Activated T-cell treated with anti-CD3 and anti-CD28 coated beads, Interleukin-2, amount 50 U/mL, for 24 hours (primary cell): Measurements from ENCODE around the gene VPS37C.
A peak's percentile ranks its signal among the peaks of the same experiment; 100 is the strongest.
"Not testable (repeated sequence)": the region's sequence is repeated elsewhere in the genome, so short reads cannot be mapped to it uniquely, and the experiment has no call there.

Experiments used
- DNase-seq: peaks from one replicate; pipeline ENCODE4 v3.0.0-alpha.2; 2020
- H3K27ac Mint-ChIP-seq: 2 replicates; pipeline ENCODE4 v1.8.0; 2020; ENCODE audit warnings: mild to moderate bottlenecking, mixed read lengths
- H3K27me3 Mint-ChIP-seq: 2 replicates; pipeline ENCODE4 v1.8.0; 2020; ENCODE audit warnings: mixed read lengths
- H3K36me3 Mint-ChIP-seq: 2 replicates; pipeline ENCODE4 v1.8.0; 2020; ENCODE audit warnings: low read depth, mixed read lengths
- H3K4me1 Mint-ChIP-seq: 2 replicates; pipeline ENCODE4 v1.8.0; 2020; ENCODE audit warnings: low read depth, mixed read lengths
- H3K4me3 Mint-ChIP-seq: 2 replicates; pipeline ENCODE4 v1.8.0; 2020; ENCODE audit warnings: mild to moderate bottlenecking, moderate library complexity, mixed read lengths
- H3K9me3 Mint-ChIP-seq: 2 replicates; pipeline ENCODE4 v1.8.0; 2020; ENCODE audit warnings: mixed read lengths

Gene VPS37C

GRCh38 chr11:61189933-61190332 lies 28.7 kb upstream of the VPS37C start:
- Mint-ChIP-seq H3K4me3 (no peak overlapping the region), H3K4me1 (peaks cover 3% of the 10 kb centered on the region), H3K9me3 (no peaks in the 10 kb centered on the region), H3K27ac (no peak overlapping the region), H3K36me3 (no peaks in the 10 kb centered on the region), H3K27me3 (peaks cover 5% of the 10 kb centered on the region)
- DNase-seq: no peak

- Mint-ChIP-seq H3K36me3 (no peaks in the 10 kb centered on the region), H3K4me3 (no peak overlapping the region), H3K4me1 (peaks cover 3% of the 10 kb centered on the region), H3K27ac (no peak overlapping the region), H3K27me3 (no peaks in the 10 kb centered on the region), H3K9me3 (no peaks in the 10 kb centered on the region)
- peak; percentile 83 for DNase-seq
These were observed 26.4 kb upstream of the VPS37C start for GRCh38 chr11:61187505-61188130.

GRCh38 chr11:61186504-61186903 lies 25.3 kb upstream of the VPS37C start:
- Mint-ChIP-seq H3K27me3 (no peaks in the 10 kb centered on the region), H3K27ac (no peak overlapping the region), H3K4me3 (no peak overlapping the region), H3K9me3 (no peaks in the 10 kb centered on the region), H3K36me3 (no peaks in the 10 kb centered on the region), H3K4me1 (peaks cover 3% of the 10 kb centered on the region)
- DNase-seq: no peak

- no peak overlapping the region for H3K4me3 Mint-ChIP-seq
- no peaks in the 10 kb centered on the region for H3K9me3 Mint-ChIP-seq
- no peaks in the 10 kb centered on the region for H3K36me3 Mint-ChIP-seq
- no peak overlapping the region for H3K27ac Mint-ChIP-seq
- H3K4me1 Mint-ChIP-seq: peaks cover 3% of the 10 kb centered on the region
- no peaks in the 10 kb centered on the region for H3K27me3 Mint-ChIP-seq
- DNase-seq: no peak
These were observed 22.4 kb upstream of the VPS37C start for GRCh38 chr11:61183645-61184044.

GRCh38 chr11:61181489-61181888 lies 20.3 kb upstream of the VPS37C start:
- no peak for DNase-seq
- no peak overlapping the region for H3K27ac Mint-ChIP-seq
- no peak overlapping the region for H3K4me3 Mint-ChIP-seq
- no peaks in the 10 kb centered on the region for H3K36me3 Mint-ChIP-seq
- H3K27me3 Mint-ChIP-seq: no peaks in the 10 kb centered on the region
- H3K9me3 Mint-ChIP-seq: no peaks in the 10 kb centered on the region
- no peaks in the 10 kb centered on the region for H3K4me1 Mint-ChIP-seq

DNA sequence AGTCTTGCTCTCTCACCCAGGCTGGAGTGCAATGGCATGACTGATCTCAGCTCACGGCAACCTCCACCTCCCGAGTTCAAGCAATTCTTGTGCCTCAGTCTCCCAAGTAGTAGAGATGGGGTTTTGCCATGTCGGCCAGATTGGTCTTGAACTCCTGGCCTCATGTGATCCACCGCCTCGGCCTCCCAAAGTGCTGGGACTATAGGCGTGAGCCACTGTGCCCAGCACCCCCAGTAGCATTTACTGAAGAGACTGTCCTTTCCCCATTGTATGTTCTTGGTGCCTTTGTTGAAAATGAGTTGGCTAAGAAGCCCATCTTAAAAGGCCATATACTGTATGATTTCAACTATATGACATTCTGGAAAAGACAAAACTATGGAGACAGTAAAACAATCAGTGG lies 19.0 kb upstream of the VPS37C start:
- not testable (repeated sequence) for H3K9me3 Mint-ChIP-seq, H3K27me3 Mint-ChIP-seq, H3K27ac Mint-ChIP-seq, H3K36me3 Mint-ChIP-seq, H3K4me1 Mint-ChIP-seq, DNase-seq, H3K4me3 Mint-ChIP-seq

DNA sequence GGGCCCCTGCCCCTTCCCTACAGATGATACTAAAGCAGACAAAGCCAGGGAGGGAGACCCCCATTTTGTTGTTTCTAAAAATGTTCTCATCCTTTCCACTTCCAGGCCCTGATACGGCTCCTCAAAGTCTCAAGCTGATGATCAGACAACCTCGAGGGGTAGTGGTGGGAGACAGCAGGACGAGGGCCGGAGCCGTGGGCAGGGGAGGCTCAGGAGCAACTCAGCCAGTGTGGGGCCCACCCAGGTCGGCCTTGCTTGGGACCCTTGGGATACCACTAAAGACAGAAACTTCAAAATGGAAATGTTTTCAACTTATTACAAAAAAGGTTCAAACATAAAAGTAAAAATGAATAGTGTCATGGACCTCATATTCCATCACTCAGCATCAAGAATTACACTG lies 15.2 kb upstream of the VPS37C start:
- Mint-ChIP-seq H3K36me3 (no peaks in the 10 kb centered on the region), H3K9me3 (no peaks in the 10 kb centered on the region), H3K27me3 (no peaks in the 10 kb centered on the region), H3K4me3 (no peak overlapping the region), H3K27ac (no peak overlapping the region), H3K4me1 (peaks cover 13% of the 10 kb centered on the region)
- no peak for DNase-seq

- H3K27me3 Mint-ChIP-seq: no peaks in the 10 kb centered on the region
- no peaks in the 10 kb centered on the region for H3K36me3 Mint-ChIP-seq
- H3K4me1 Mint-ChIP-seq: peaks cover 13% of the 10 kb centered on the region
- no peak overlapping the region for H3K27ac Mint-ChIP-seq
- DNase-seq: no peak
- no peak overlapping the region for H3K4me3 Mint-ChIP-seq
- H3K9me3 Mint-ChIP-seq: no peaks in the 10 kb centered on the region
These were observed 13.7 kb upstream of the VPS37C start for GRCh38 chr11:61174949-61175348.

DNA sequence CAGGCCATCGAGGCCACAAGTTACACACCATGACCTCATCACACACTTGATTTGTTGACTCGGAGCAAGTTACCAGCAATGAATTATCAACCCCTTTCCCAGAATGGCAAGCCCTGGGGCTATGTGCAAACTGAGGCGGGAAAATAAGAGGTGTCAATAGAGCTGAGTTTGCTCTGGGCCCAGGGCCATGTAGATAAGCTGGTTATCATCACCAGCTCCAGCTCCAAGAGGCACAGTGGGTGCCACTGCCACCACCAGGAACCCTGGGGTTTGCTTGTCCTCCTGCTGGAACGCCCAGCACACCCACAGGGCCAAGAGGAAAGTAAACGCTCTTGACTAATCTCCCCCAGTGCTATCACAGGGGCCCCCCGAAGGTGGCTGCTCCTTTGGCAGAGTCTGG lies 13.0 kb upstream of the VPS37C start:
- H3K9me3 Mint-ChIP-seq: no peaks in the 10 kb centered on the region
- H3K4me3 Mint-ChIP-seq: no peak overlapping the region
- H3K27ac Mint-ChIP-seq: no peak overlapping the region
- no peaks in the 10 kb centered on the region for H3K27me3 Mint-ChIP-seq
- DNase-seq: no peak
- peaks cover 13% of the 10 kb centered on the region for H3K4me1 Mint-ChIP-seq
- H3K36me3 Mint-ChIP-seq: no peaks in the 10 kb centered on the region

GRCh38 chr11:61173456-61173855 lies 12.2 kb upstream of the VPS37C start:
- Mint-ChIP-seq H3K4me1 (peaks cover 18% of the 10 kb centered on the region), H3K27me3 (no peaks in the 10 kb centered on the region), H3K27ac (no peak overlapping the region), H3K9me3 (no peaks in the 10 kb centered on the region), H3K4me3 (no peak overlapping the region), H3K36me3 (no peaks in the 10 kb centered on the region)
- DNase-seq: no peak

- Mint-ChIP-seq H3K4me3 (no peak overlapping the region), H3K27me3 (no peaks in the 10 kb centered on the region), H3K27ac (no peak overlapping the region), H3K36me3 (no peaks in the 10 kb centered on the region), H3K9me3 (no peaks in the 10 kb centered on the region), H3K4me1 (peaks cover 23% of the 10 kb centered on the region)
- DNase-seq: no peak
These were observed 11.7 kb upstream of the VPS37C start for GRCh38 chr11:61172888-61173287.

GRCh38 chr11:61172356-61172755 lies 11.1 kb upstream of the VPS37C start:
- Mint-ChIP-seq H3K4me1 (peaks cover 28% of the 10 kb centered on the region), H3K36me3 (no peaks in the 10 kb centered on the region), H3K27ac (no peak overlapping the region), H3K9me3 (no peaks in the 10 kb centered on the region), H3K4me3 (no peak overlapping the region), H3K27me3 (no peaks in the 10 kb centered on the region)
- DNase-seq: no peak

GRCh38 chr11:61171907-61172306 lies 10.7 kb upstream of the VPS37C start:
- Mint-ChIP-seq H3K4me1 (peaks cover 30% of the 10 kb centered on the region), H3K9me3 (no peaks in the 10 kb centered on the region), H3K27me3 (no peaks in the 10 kb centered on the region), H3K4me3 (no peak overlapping the region), H3K27ac (no peak overlapping the region), H3K36me3 (no peaks in the 10 kb centered on the region)
- DNase-seq: no peak

DNA sequence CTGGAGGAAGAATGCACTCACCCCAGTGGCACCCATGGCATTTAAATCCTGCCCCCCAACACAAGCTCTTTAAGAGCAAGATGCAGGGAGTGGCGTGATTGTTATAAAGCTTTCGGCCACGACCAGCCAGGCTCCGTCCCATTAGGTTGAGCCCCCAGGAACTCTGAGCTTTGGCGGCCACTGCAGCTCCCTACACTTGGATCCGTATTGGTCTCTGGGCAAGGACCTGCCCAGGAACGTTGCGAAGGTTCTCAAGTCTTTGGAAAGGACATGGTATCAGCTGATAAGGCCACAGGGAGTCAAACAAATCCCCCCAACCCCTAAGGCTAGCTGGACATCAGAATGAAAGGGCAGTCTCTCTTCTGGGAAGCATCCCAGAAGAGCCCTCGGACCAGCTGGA lies 9.3 kb upstream of the VPS37C start:
- no peak overlapping the region for H3K4me3 Mint-ChIP-seq
- H3K27me3 Mint-ChIP-seq: no peaks in the 10 kb centered on the region
- no peak for DNase-seq
- H3K9me3 Mint-ChIP-seq: no peaks in the 10 kb centered on the region
- peaks cover 31% of the 10 kb centered on the region for H3K4me1 Mint-ChIP-seq
- H3K36me3 Mint-ChIP-seq: no peaks in the 10 kb centered on the region
- H3K27ac Mint-ChIP-seq: no peak overlapping the region

DNA sequence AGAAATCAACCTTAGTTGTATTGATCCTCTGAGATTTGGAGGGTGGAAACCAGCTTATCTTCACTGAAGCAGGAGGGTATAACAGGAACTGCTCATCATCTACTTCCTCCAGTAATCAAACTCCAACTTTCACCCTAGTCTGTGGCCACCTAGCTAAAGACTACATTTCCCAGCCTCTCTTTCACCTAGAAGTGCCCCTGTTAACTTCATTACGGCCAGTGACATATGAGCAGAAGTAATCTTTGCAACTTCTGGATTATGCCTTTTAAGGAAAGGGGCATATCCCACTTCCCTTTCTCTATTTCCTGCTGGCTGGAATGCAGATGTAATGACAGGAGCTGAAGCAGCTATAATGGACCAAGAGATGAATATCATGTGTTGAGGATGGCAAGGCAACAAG lies 7.6 kb upstream of the VPS37C start:
- no peak for DNase-seq
- Mint-ChIP-seq H3K36me3 (no peaks in the 10 kb centered on the region), H3K4me3 (no peak overlapping the region), H3K27ac (no peak overlapping the region), H3K9me3 (no peaks in the 10 kb centered on the region), H3K27me3 (no peaks in the 10 kb centered on the region), H3K4me1 (peaks cover 47% of the 10 kb centered on the region)

- peaks cover 50% of the 10 kb centered on the region for H3K4me1 Mint-ChIP-seq
- no peaks in the 10 kb centered on the region for H3K27me3 Mint-ChIP-seq
- H3K9me3 Mint-ChIP-seq: no peaks in the 10 kb centered on the region
- DNase-seq: no peak
- H3K36me3 Mint-ChIP-seq: no peaks in the 10 kb centered on the region
- H3K4me3 Mint-ChIP-seq: no peak overlapping the region
- H3K27ac Mint-ChIP-seq: peak overlapping the region; percentile 81
These were observed 6.9 kb upstream of the VPS37C start for GRCh38 chr11:61168042-61168688.
